A673 (cell line): ENCODE measurements around the gene PTCH1. TPM values are rescaled to one million over a fixed set of nuclear protein-coding genes. Genes with fewer than 3 reads are reported as not detected.

Source experiments
- BruUV-seq: library from RNA; stranded (reverse); fragments of 400-500 nt; replicated peaks from 2 replicates; lab custom pipeline; 2021; lab: Mats Ljungman, UMichigan
- CTCF ChIA-PET: fragments of 300-600 bp; sonication (Branson Sonifier 250); formaldehyde crosslinking; loops from one replicate; lab custom pipeline; 2022; ENCODE audit warnings: antibody characterized with exemption; lab: Charles Lee
- POLR2A ChIA-PET: fragments of 300-600 bp; sonication (Branson Sonifier 250); formaldehyde crosslinking; loops from one replicate; lab custom pipeline; 2022; ENCODE audit warnings: antibody characterized with exemption; ENCODE audit not compliant: low non-redundant PET; lab: Charles Lee
- DNase-seq: peaks from one replicate; pipeline ENCODE4 v3.0.0-alpha.2; 2015; ENCODE audit warnings: low spot score
- H3K27ac ChIP-seq: fragments of 200-600 bp; sonication (generic); 2 replicates; pipeline ENCODE4 v1.5.1; 2016; ENCODE audit warnings: mixed run types, low read depth, mild to moderate bottlenecking, mixed read lengths, antibody characterized with exemption, low read length; ENCODE audit not compliant: poor library complexity, severe bottlenecking
- H3K27me3 ChIP-seq: fragments of 200-600 bp; sonication (generic); replicated peaks from 2 replicates; pipeline ENCODE4 v1.6.1; 2017; ENCODE audit warnings: mixed run types, low read depth, mild to moderate bottlenecking, mixed read lengths, antibody characterized with exemption, low read length; ENCODE audit not compliant: insufficient read depth, poor library complexity
- H3K36me3 ChIP-seq: fragments of 200-600 bp; sonication (generic); 2 replicates; pipeline ENCODE4 v1.6.1; 2016; ENCODE audit warnings: mixed run types, mild to moderate bottlenecking, mixed read lengths, antibody characterized with exemption, low read length; ENCODE audit not compliant: insufficient read depth, poor library complexity, severe bottlenecking
- H3K4me1 ChIP-seq: fragments of 200-600 bp; sonication (generic); 2 replicates; pipeline ENCODE4 v1.6.1; 2017; ENCODE audit warnings: mixed run types, mild to moderate bottlenecking, mixed read lengths, antibody characterized with exemption, low read length; ENCODE audit not compliant: insufficient read depth, poor library complexity, severe bottlenecking
- H3K4me3 ChIP-seq: fragments of 200-600 bp; sonication (generic); 2 replicates; pipeline ENCODE4 v1.5.1; 2016; ENCODE audit warnings: low read depth, mixed run types, mild to moderate bottlenecking, mixed read lengths, low read length; ENCODE audit not compliant: poor library complexity, severe bottlenecking
- H3K9me3 ChIP-seq: fragments of 200-600 bp; sonication (generic); 2 replicates; pipeline ENCODE4 v1.6.1; 2016; ENCODE audit warnings: mixed run types, low read depth, mild to moderate bottlenecking, mixed read lengths, antibody characterized with exemption, low read length; ENCODE audit not compliant: poor library complexity, severe bottlenecking
- EZH2 ChIP-seq: fragments of 200-600 bp; sonication (generic); IDR thresholded peaks from 2 replicates; pipeline ENCODE4 v1.6.1; 2017; ENCODE audit warnings: borderline replicate concordance, low read depth, mild to moderate bottlenecking, mixed read lengths, antibody characterized with exemption, low read length; ENCODE audit not compliant: poor library complexity, severe bottlenecking
- intact Hi-C: fragments of 100-400 bp; cut with micrococcal nuclease; formaldehyde crosslinking; loops from one replicate; pipeline ENCODE4 v1.10.0; 2022; ENCODE audit not compliant: unreplicated experiment
- total RNA-seq: library from RNA; stranded (reverse); gene quantifications from 2 replicates; pipeline ENCODE4 v1.2.3, GENCODE V29; 2021
- TF ChIP-seq, protein P1 (sequence below): fragments of 300-800, 200-600 bp; sonication (generic); conservative IDR thresholded peaks from 2 replicates; pipeline ENCODE4 v1.5.1; 2017; ENCODE audit warnings: low read depth, mild to moderate bottlenecking, antibody characterized with exemption, low read length, moderate library complexity, mixed read lengths

Gene PTCH1
- total RNA-seq, 1 experiment from 2014 or later: 36.5 TPM

DNA sequence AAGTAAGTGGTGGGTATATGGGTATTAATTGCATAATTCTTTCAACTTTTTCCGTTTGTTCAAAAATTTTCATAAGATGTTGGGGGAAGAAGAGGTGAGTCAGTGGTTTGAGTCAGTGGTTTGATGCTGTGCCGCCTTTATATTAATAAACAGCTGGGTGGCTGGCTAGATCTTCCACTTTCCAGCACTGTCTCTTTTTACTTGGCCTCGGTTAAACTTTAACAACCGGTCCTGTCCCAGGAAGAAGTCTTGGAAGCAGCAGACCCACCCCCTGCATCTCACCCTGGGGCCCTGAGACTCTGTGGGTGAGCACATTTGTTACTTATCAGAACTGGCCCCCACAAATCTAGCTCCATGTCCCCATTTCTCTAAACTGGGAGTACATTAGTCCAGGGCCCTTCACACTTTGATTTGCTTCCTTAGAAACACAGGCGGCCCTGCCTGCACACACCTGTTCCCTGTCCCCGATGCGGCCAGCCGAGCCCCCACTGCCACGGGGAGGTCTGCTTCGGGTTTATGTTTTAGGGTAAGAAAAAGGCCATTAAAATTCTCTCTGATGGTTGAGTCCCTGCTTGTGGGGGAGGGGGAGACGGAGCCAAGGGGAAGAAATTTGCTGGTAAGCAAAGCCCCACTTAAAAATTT, 90.7 kb downstream of the PTCH1 start:
- H3K4me1 ChIP-seq: peaks cover 5% of the 10 kb centered on the region
- BruUV-seq: TSS peak; percentile 77
- peak; percentile 21 for DNase-seq
- H3K36me3 ChIP-seq: no peaks in the 10 kb centered on the region
- TF ChIP-seq, protein P1, sequence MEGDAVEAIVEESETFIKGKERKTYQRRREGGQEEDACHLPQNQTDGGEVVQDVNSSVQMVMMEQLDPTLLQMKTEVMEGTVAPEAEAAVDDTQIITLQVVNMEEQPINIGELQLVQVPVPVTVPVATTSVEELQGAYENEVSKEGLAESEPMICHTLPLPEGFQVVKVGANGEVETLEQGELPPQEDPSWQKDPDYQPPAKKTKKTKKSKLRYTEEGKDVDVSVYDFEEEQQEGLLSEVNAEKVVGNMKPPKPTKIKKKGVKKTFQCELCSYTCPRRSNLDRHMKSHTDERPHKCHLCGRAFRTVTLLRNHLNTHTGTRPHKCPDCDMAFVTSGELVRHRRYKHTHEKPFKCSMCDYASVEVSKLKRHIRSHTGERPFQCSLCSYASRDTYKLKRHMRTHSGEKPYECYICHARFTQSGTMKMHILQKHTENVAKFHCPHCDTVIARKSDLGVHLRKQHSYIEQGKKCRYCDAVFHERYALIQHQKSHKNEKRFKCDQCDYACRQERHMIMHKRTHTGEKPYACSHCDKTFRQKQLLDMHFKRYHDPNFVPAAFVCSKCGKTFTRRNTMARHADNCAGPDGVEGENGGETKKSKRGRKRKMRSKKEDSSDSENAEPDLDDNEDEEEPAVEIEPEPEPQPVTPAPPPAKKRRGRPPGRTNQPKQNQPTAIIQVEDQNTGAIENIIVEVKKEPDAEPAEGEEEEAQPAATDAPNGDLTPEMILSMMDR: no peak
- no peak for TF ChIP-seq EZH2
- peak overlapping the region; percentile 34 for H3K4me3 ChIP-seq
- intact Hi-C loops: no loop called here
- H3K27ac ChIP-seq: peak overlapping the region; percentile 57
- POLR2A ChIA-PET: no interaction called here
- CTCF ChIA-PET: no interaction called here
- H3K9me3 ChIP-seq: peaks cover 23% of the 10 kb centered on the region
- H3K27me3 ChIP-seq: no peaks in the 10 kb centered on the region

GRCh38 chr9:95422650-95423049, 94.1 kb downstream of the PTCH1 start:
- TF ChIP-seq EZH2: no peak
- TF ChIP-seq, protein P1: no peak
- no peak for DNase-seq
- no TSS peak for BruUV-seq
- peaks cover 5% of the 10 kb centered on the region for H3K4me1 ChIP-seq
- no peak overlapping the region for H3K4me3 ChIP-seq
- no peak overlapping the region for H3K27ac ChIP-seq
- intact Hi-C loops: no loop called here
- ChIA-PET POLR2A (no interaction called here), CTCF (no interaction called here)
- peaks cover 15% of the 10 kb centered on the region for H3K9me3 ChIP-seq
- no peaks in the 10 kb centered on the region for H3K27me3 ChIP-seq
- H3K36me3 ChIP-seq: no peaks in the 10 kb centered on the region

DNA sequence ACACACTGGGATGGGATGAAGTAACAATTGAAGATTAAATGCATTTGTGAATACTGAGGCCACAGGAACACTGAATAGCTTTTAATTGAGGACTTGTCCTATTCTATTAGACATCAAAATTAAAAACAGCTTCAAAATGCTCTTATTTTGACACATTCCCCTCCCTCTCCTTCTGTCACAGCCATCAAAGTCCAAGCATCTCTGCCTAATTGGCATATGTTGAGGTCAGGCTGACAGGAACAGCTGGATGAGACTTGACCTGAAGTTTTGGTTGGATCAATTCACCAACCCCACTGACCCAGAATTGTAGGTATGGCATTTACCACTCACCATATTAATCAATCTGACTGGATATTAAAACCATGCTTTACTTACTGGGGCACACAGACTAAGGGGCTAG, 96.3 kb downstream of the PTCH1 start:
- TF ChIP-seq, protein P1: no peak
- no peak for TF ChIP-seq EZH2
- Histone ChIP-seq H3K27ac (no peak overlapping the region), H3K36me3 (no peaks in the 10 kb centered on the region), H3K9me3 (peaks cover 12% of the 10 kb centered on the region), H3K4me1 (no peaks in the 10 kb centered on the region), H3K4me3 (no peak overlapping the region), H3K27me3 (no peaks in the 10 kb centered on the region)
- CTCF ChIA-PET: no interaction called here
- no TSS peak for BruUV-seq
- POLR2A ChIA-PET: no interaction called here
- no peak for DNase-seq
- intact Hi-C loops: no loop called here
